HCT116 (cell line): ENCODE measurements around the gene CATSPERD. TPM values are rescaled to one million over a fixed set of nuclear protein-coding genes. Genes with fewer than 3 reads are reported as not detected.

Experiments
- ATAC-seq: fragments of 200-7000 bp; cut with Tn5 transposase; 2 replicates; pipeline ENCODE4 v1.9.1; 2020; ENCODE audit warnings: mild to moderate bottlenecking, moderate library complexity
- BruUV-seq: library from RNA; stranded (reverse); fragments of 400-500 nt; replicated peaks from 2 replicates; lab custom pipeline; 2021; lab: Mats Ljungman, UMichigan
- CTCF ChIA-PET: fragments of 300-600 bp; sonication (Branson Sonifier 250); formaldehyde crosslinking; loops from one replicate; lab custom pipeline; 2021; ENCODE audit warnings: antibody characterized with exemption; lab: Charles Lee
- POLR2A ChIA-PET: fragments of 300-600, 350-600 bp; sonication (Branson Sonifier 250); formaldehyde crosslinking; loops from one replicate; lab custom pipeline; 2021; ENCODE audit warnings: antibody characterized with exemption; lab: Charles Lee
- RAD21 ChIA-PET, 2 experiments: fragments of 300-600 bp; sonication (Branson Sonifier 250); formaldehyde crosslinking; loops; one replicate each; lab custom pipeline; 2023; ENCODE audit warnings: low total read pairs in 2 of 2; ENCODE audit not compliant: uncharacterized antibody in 2 of 2, unreplicated experiment in 2 of 2, low non-redundant PET in 1 of 2; lab: Charles Lee
- DNase-seq: peaks from one replicate; pipeline ENCODE4 v3.0.0-alpha.2; 2010; ENCODE audit warnings: low read depth, low spot score
- H2AFZ ChIP-seq: fragments of 200-600 bp; shearing (Covaris generic), sonication (generic); 2 replicates; pipeline ENCODE4 v1.6.1; 2017; ENCODE audit warnings: low read depth, mixed run types, mixed read lengths, antibody characterized with exemption, low read length; ENCODE audit not compliant: poor library complexity, severe bottlenecking
- H3K27ac ChIP-seq: 2 replicates; pipeline ENCODE4 v1.5.1; 2012; ENCODE audit warnings: low read depth, low read length
- H3K27me3 ChIP-seq: fragments of 200-600 bp; sonication (generic); 2 replicates; pipeline ENCODE4 v1.6.1; 2016; ENCODE audit warnings: mixed run types, low read length, mixed read lengths; ENCODE audit not compliant: insufficient read depth
- H3K36me3 ChIP-seq, 2 experiments: fragments of 200-500 bp in 1 of 2; fragments of 200-600 bp in 1 of 2; sonication (Bioruptor generic) in 1 of 2; sonication (generic) in 1 of 2; 2 replicates each; pipeline versions ENCODE4 v1.5.1 to v1.6.1; 2014 to 2016; ENCODE audit warnings: low read length in 2 of 2, inconsistent platforms in 1 of 2, mixed read lengths in 1 of 2, mixed run types in 1 of 2; ENCODE audit not compliant: insufficient read depth in 2 of 2, control insufficient read depth in 1 of 2
- H3K4me1 ChIP-seq, 2 experiments: fragments of 200-600 bp in 1 of 2; sonication (generic) in 1 of 2; 2 replicates each; pipeline versions ENCODE4 v1.5.1 to v1.6.1; 2012 to 2017; ENCODE audit warnings: low read length in 2 of 2, inconsistent platforms in 1 of 2, mild to moderate bottlenecking in 1 of 2, mixed read lengths in 1 of 2, mixed run types in 1 of 2, moderate library complexity in 1 of 2; ENCODE audit not compliant: insufficient read depth in 2 of 2, control insufficient read depth in 1 of 2
- H3K4me2 ChIP-seq: fragments of 200-600 bp; sonication (generic); 2 replicates; pipeline ENCODE4 v1.6.1; 2017; ENCODE audit warnings: mixed run types, low read length, mixed read lengths
- H3K4me3 ChIP-seq, 2 experiments: fragments of 200-600 bp in 1 of 2; sonication (generic) in 1 of 2; replicated peaks in 1 of 2; 2 replicates each; pipeline ENCODE4 v1.5.1; 2011 to 2016; ENCODE audit warnings: low read length in 2 of 2, control low read depth in 1 of 2, low read depth in 1 of 2, mild to moderate bottlenecking in 1 of 2, mixed read lengths in 1 of 2, mixed run types in 1 of 2
- H3K79me2 ChIP-seq: fragments of 200-600 bp; sonication (generic); 2 replicates; pipeline ENCODE4 v1.6.1; 2017; ENCODE audit warnings: mild to moderate bottlenecking, mixed run types, low read length, moderate library complexity, mixed read lengths; ENCODE audit not compliant: insufficient read depth
- H3K9ac ChIP-seq: fragments of 200-600 bp; sonication (generic); 2 replicates; pipeline ENCODE4 v1.6.1; 2016; ENCODE audit warnings: low read length, mixed read lengths
- H3K9me2 ChIP-seq: fragments of 200-600 bp; sonication (generic), shearing (Covaris generic); 2 replicates; pipeline ENCODE4 v1.6.1; 2017; ENCODE audit warnings: mixed run types, mild to moderate bottlenecking, moderate library complexity; ENCODE audit not compliant: insufficient read depth
- H3K9me3 ChIP-seq, 2 experiments: fragments of 200-500 bp in 1 of 2; fragments of 200-600 bp in 1 of 2; sonication (Bioruptor generic) in 1 of 2; sonication (generic) in 1 of 2; 2 replicates each; pipeline ENCODE4 v1.6.1; 2014 to 2017; ENCODE audit warnings: low read length in 2 of 2, mixed read lengths in 2 of 2, inconsistent platforms in 1 of 2, low read depth in 1 of 2, mild to moderate bottlenecking in 1 of 2, mixed run types in 1 of 2, moderate library complexity in 1 of 2; ENCODE audit not compliant: control insufficient read depth in 1 of 2, insufficient read depth in 1 of 2
- H4K20me1 ChIP-seq: fragments of 200-600 bp; sonication (generic), shearing (Covaris generic); 2 replicates; pipeline ENCODE4 v1.6.1; 2017; ENCODE audit warnings: mixed run types, mild to moderate bottlenecking, moderate library complexity; ENCODE audit not compliant: insufficient read depth
- ELF1 ChIP-seq: IDR thresholded peaks from 2 replicates; pipeline ENCODE4 v1.6.1; 2012; ENCODE audit warnings: low read depth, borderline replicate concordance
- JUND ChIP-seq: IDR thresholded peaks from 2 replicates; pipeline ENCODE4 v1.6.1; 2012
- MAX ChIP-seq: IDR thresholded peaks from 2 replicates; pipeline ENCODE4 v1.6.1; 2012
- POLR2A ChIP-seq: IDR thresholded peaks from 2 replicates; pipeline ENCODE4 v1.7.0; 2011; ENCODE audit warnings: borderline replicate concordance; ENCODE audit not compliant: insufficient read depth, insufficient read length; ENCODE audit errors: extremely low read depth
- RAD21 ChIP-seq: IDR thresholded peaks from 2 replicates; pipeline ENCODE4 v1.6.1; 2012; ENCODE audit warnings: low read depth, mild to moderate bottlenecking
- SIN3A ChIP-seq: IDR thresholded peaks from 2 replicates; pipeline ENCODE4 v1.6.1; 2012; ENCODE audit warnings: low read depth
- intact Hi-C: fragments of 100-400 bp; cut with micrococcal nuclease; formaldehyde crosslinking; loops from 2 replicates; pipeline ENCODE4 v1.10.0; 2022
- total RNA-seq: library from RNA; stranded (reverse); gene quantifications from one replicate; pipeline ENCODE4 v1.2.1, GENCODE V29; 2021; ENCODE audit not compliant: unreplicated experiment
- TF ChIP-seq, protein P1 (sequence below): IDR thresholded peaks from 2 replicates; pipeline ENCODE4 v1.6.1; 2011; ENCODE audit warnings: mild to moderate bottlenecking, low read length, moderate library complexity; ENCODE audit not compliant: insufficient replicate concordance; ENCODE audit errors: extremely low read depth

The CATSPERD gene
- total RNA-seq, 1 experiment from 2014 or later, result not detected

GRCh38 chr19:5787409-5788182 is 67.2 kb downstream of the CATSPERD start:
- ChIA-PET CTCF (no interaction called here), POLR2A (no interaction called here), RAD21 (no interaction called here)
- TF ChIP-seq, protein P1, sequence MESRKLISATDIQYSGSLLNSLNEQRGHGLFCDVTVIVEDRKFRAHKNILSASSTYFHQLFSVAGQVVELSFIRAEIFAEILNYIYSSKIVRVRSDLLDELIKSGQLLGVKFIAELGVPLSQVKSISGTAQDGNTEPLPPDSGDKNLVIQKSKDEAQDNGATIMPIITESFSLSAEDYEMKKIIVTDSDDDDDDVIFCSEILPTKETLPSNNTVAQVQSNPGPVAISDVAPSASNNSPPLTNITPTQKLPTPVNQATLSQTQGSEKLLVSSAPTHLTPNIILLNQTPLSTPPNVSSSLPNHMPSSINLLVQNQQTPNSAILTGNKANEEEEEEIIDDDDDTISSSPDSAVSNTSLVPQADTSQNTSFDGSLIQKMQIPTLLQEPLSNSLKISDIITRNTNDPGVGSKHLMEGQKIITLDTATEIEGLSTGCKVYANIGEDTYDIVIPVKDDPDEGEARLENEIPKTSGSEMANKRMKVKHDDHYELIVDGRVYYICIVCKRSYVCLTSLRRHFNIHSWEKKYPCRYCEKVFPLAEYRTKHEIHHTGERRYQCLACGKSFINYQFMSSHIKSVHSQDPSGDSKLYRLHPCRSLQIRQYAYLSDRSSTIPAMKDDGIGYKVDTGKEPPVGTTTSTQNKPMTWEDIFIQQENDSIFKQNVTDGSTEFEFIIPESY, result no peak
- TF ChIP-seq MAX (no peak), SIN3A (no peak), JUND (no peak), RAD21 (no peak), POLR2A (no peak), ELF1 (no peak)
- intact Hi-C loops, result no loop called here
- Histone ChIP-seq H3K9ac (no peak overlapping the region), H3K4me3 (no peak overlapping the region), H3K79me2 (peaks cover 26% of the 10 kb centered on the region), H3K4me2 (no peak overlapping the region), H3K27ac (no peak overlapping the region), H3K9me3 (no peaks in the 10 kb centered on the region), H3K36me3 (peaks cover 37 to 56% of the 10 kb centered on the region in 2 experiments; a peak in 3 of 4 replicates), H3K4me1 (peaks cover 6 to 13% of the 10 kb centered on the region in 2 experiments; a peak in 3 of 4 replicates), H4K20me1 (no peaks in the 10 kb centered on the region; the same call in 1 of the 2 replicates), H2AFZ (no peak overlapping the region), H3K9me2 (no peaks in the 10 kb centered on the region), H3K27me3 (no peaks in the 10 kb centered on the region)
- DNase-seq (no peak), ATAC-seq (no peak)
- BruUV-seq, result no TSS peak
